ENCODE measurements around the gene VGLL4. TPM values are rescaled to one million over a fixed set of nuclear protein-coding genes. Genes with fewer than 3 reads are reported as not detected.

Gene VGLL4
- total RNA-seq, 2 experiments from 2014 or later, result 36.1 to 74.5 TPM

DNA sequence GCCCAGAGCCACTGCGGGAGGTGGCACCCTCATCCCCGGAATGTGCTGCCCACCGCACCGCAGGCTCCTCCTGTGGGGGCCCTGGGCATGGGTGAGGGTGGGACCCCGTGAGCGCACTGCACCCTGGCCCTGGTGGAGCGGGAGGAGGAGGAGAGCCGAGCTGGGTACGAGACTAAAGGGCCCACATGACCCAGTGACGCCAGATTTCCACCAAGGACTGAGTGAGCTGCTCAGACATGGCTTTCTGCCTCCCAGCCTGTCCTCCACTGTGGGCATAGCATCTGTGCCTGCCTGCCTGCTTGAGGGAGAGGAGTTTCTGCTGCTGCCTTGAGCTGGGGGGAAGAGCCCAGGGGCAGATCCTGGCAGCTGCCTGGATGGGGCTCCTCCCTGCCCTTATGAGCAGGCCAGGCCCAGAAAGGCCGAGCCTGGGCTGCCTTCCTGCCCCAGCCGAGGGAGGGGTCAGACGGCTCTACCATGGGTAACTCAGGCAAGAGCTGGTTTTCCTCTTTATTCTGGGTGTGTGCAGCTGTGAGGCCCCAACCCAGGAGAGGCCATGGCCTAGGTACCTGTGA is 88.4 kb downstream of the VGLL4 start:
- no peak for DNase-seq (ENCODE audit: low spot score)
- Histone ChIP-seq H4K20me1 (ENCODE audit: insufficient read depth, low read length) (no peaks in the 10 kb centered on the region), H3K9me3 (ENCODE audit: low read length) (no peaks in the 10 kb centered on the region), H3K36me3 (ENCODE audit: insufficient read depth, low read length) (peaks cover 51% of the 10 kb centered on the region), H3K4me1 (ENCODE audit: insufficient read depth, low read length, poor library complexity, severe bottlenecking) (peaks cover 1% of the 10 kb centered on the region), H2AFZ (ENCODE audit: low read length) (no peak overlapping the region), H3K4me2 (ENCODE audit: low read length) (no peak overlapping the region), H3K79me2 (ENCODE audit: insufficient read depth, low read depth, low read length) (no peaks in the 10 kb centered on the region), H3K4me3 (ENCODE audit: low read depth, low read length, poor library complexity, severe bottlenecking) (no peak overlapping the region), H3K27ac (ENCODE audit: low read depth, low read length, poor library complexity, severe bottlenecking) (no peak overlapping the region), H3K9me2 (ENCODE audit: insufficient read depth, low read length) (no peaks in the 10 kb centered on the region)
- intact Hi-C loops (cut with micrococcal nuclease; ENCODE audit: unreplicated experiment), result no loop called here
- ChIA-PET POLR2A (interaction anchor here (0.6 kb wide), 1 partner anchor 370 kb away, joined by 3 read pairs; no protein-coding TSS in a partner anchor), CTCF (ENCODE audit: unreplicated experiment) (no interaction called here)
- TF ChIP-seq EZH2phosphoT487 (IDR thresholded peaks at IDR 0.05; ENCODE audit: borderline replicate concordance, low read depth, low read length), result no peak
- TF ChIP-seq CTCF (conservative IDR thresholded peaks at IDR 0.05; ENCODE audit: low read length), result no peak
- BruUV-seq (replicated peaks), result no TSS peak

DNA sequence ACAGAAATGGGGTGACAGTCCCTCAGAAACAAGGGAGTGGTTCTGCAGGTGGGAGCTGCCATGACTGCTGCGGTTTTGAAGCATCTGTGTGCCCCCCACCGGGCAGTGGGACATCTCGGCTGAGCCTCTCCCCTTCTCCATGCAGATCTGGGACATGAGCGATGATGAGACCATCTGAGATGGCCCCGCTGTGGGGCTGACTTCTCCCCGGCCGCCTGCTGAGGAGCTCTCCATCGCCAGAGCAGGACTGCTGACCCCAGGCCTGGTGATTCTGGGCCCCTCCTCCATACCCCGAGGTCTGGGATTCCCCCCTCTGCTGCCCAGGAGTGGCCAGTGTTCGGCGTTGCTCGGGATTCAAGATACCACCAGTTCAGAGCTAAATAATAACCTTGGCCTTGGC is 89.0 kb downstream of the VGLL4 start:
- TF ChIP-seq CTCF (conservative IDR thresholded peaks at IDR 0.05; ENCODE audit: low read length), result no peak
- no peak for TF ChIP-seq EZH2phosphoT487 (IDR thresholded peaks at IDR 0.05; ENCODE audit: borderline replicate concordance, low read depth, low read length)
- no peak for DNase-seq (ENCODE audit: low spot score)
- Histone ChIP-seq H3K4me2 (ENCODE audit: low read length) (no peak overlapping the region), H3K9me3 (ENCODE audit: low read length) (no peaks in the 10 kb centered on the region), H3K36me3 (ENCODE audit: insufficient read depth, low read length) (peaks cover 51% of the 10 kb centered on the region), H3K79me2 (ENCODE audit: insufficient read depth, low read depth, low read length) (no peaks in the 10 kb centered on the region), H3K27ac (ENCODE audit: low read depth, low read length, poor library complexity, severe bottlenecking) (no peak overlapping the region), H3K9me2 (ENCODE audit: insufficient read depth, low read length) (no peaks in the 10 kb centered on the region), H3K4me3 (ENCODE audit: low read depth, low read length, poor library complexity, severe bottlenecking) (no peak overlapping the region), H4K20me1 (ENCODE audit: insufficient read depth, low read length) (no peaks in the 10 kb centered on the region), H3K4me1 (ENCODE audit: insufficient read depth, low read length, poor library complexity, severe bottlenecking) (peaks cover 7% of the 10 kb centered on the region), H2AFZ (ENCODE audit: low read length) (no peak overlapping the region)
- intact Hi-C loops (cut with micrococcal nuclease; ENCODE audit: unreplicated experiment), result no loop called here
- POLR2A ChIA-PET, result interaction anchor here (0.6 kb wide), 1 partner anchor 370 kb away, joined by 3 read pairs; no protein-coding TSS in a partner anchor
- no TSS peak for BruUV-seq (replicated peaks)
- CTCF ChIA-PET (ENCODE audit: unreplicated experiment), result no interaction called here

- Histone ChIP-seq H3K4me1 (ENCODE audit: insufficient read depth, low read length, poor library complexity, severe bottlenecking) (peaks cover 12% of the 10 kb centered on the region), H3K4me2 (ENCODE audit: low read length) (no peak overlapping the region), H3K4me3 (ENCODE audit: low read depth, low read length, poor library complexity, severe bottlenecking) (no peak overlapping the region), H3K36me3 (ENCODE audit: insufficient read depth, low read length) (peaks cover 51% of the 10 kb centered on the region), H3K79me2 (ENCODE audit: insufficient read depth, low read depth, low read length) (no peaks in the 10 kb centered on the region), H4K20me1 (ENCODE audit: insufficient read depth, low read length) (no peaks in the 10 kb centered on the region), H2AFZ (ENCODE audit: low read length) (no peak overlapping the region), H3K9me3 (ENCODE audit: low read length) (no peaks in the 10 kb centered on the region), H3K9me2 (ENCODE audit: insufficient read depth, low read length) (no peaks in the 10 kb centered on the region), H3K27ac (ENCODE audit: low read depth, low read length, poor library complexity, severe bottlenecking) (no peak overlapping the region)
- no peak for DNase-seq (ENCODE audit: low spot score)
- CTCF ChIA-PET (ENCODE audit: unreplicated experiment), result no interaction called here
- POLR2A ChIA-PET, result interaction anchor here (0.6 to 1.3 kb wide), 2 partner anchors 89 to 369 kb away, joined by 3 read pairs; partner anchors contain the start of gene VGLL4
- TF ChIP-seq EZH2phosphoT487 (IDR thresholded peaks at IDR 0.05; ENCODE audit: borderline replicate concordance, low read depth, low read length) (no peak), CTCF (conservative IDR thresholded peaks at IDR 0.05; ENCODE audit: low read length) (no peak)
- BruUV-seq (replicated peaks), result no TSS peak
- intact Hi-C loops (cut with micrococcal nuclease; ENCODE audit: unreplicated experiment), result no loop called here
Observed at GRCh38 chr3:11554236-11554610, 89.5 kb downstream of the VGLL4 start.

Measured in OCI-LY7 (cell line).